ENCODE results near the gene SLC5A4.

- TF ChIP-seq CTCF (conservative IDR thresholded peaks at IDR 0.05), result no peak
- no peak for TF ChIP-seq ZFX (IDR thresholded peaks at IDR 0.05)
Observed at GRCh38 chr22:32216911-32217310, 38.2 kb downstream of the SLC5A4 start.
